MM.1S (cell line): Measurements from ENCODE around the gene BHLHA9.

Experiments
- EZH2 ChIP-seq: fragments of 300-600 bp; sonication (generic); optimal IDR thresholded peaks from 2 replicates; pipeline ENCODE3; 2017; ENCODE audit warnings: low read depth, mild to moderate bottlenecking, antibody characterized with exemption, low read length, mixed read lengths
- EZH2phosphoT487 ChIP-seq: fragments of 300-600 bp; sonication (generic); IDR thresholded peaks from 2 replicates; pipeline ENCODE4 v1.6.1; 2018; ENCODE audit warnings: antibody characterized with exemption, low read length
- TF ChIP-seq, protein P1 (sequence below): fragments of 300-600 bp; sonication (generic); IDR thresholded peaks from 2 replicates; pipeline ENCODE4 v1.5.1; 2016; ENCODE audit warnings: antibody characterized with exemption, low read length, mixed read lengths

- TF ChIP-seq, protein P1, sequence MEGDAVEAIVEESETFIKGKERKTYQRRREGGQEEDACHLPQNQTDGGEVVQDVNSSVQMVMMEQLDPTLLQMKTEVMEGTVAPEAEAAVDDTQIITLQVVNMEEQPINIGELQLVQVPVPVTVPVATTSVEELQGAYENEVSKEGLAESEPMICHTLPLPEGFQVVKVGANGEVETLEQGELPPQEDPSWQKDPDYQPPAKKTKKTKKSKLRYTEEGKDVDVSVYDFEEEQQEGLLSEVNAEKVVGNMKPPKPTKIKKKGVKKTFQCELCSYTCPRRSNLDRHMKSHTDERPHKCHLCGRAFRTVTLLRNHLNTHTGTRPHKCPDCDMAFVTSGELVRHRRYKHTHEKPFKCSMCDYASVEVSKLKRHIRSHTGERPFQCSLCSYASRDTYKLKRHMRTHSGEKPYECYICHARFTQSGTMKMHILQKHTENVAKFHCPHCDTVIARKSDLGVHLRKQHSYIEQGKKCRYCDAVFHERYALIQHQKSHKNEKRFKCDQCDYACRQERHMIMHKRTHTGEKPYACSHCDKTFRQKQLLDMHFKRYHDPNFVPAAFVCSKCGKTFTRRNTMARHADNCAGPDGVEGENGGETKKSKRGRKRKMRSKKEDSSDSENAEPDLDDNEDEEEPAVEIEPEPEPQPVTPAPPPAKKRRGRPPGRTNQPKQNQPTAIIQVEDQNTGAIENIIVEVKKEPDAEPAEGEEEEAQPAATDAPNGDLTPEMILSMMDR, result no peak
- TF ChIP-seq EZH2phosphoT487 (no peak), EZH2 (no peak)
Measured at GRCh38 chr17:1280652-1281051, 10.4 kb downstream of the BHLHA9 start.
